ENCODE results near the gene RINT1.

- TF ChIP-seq, protein P1, sequence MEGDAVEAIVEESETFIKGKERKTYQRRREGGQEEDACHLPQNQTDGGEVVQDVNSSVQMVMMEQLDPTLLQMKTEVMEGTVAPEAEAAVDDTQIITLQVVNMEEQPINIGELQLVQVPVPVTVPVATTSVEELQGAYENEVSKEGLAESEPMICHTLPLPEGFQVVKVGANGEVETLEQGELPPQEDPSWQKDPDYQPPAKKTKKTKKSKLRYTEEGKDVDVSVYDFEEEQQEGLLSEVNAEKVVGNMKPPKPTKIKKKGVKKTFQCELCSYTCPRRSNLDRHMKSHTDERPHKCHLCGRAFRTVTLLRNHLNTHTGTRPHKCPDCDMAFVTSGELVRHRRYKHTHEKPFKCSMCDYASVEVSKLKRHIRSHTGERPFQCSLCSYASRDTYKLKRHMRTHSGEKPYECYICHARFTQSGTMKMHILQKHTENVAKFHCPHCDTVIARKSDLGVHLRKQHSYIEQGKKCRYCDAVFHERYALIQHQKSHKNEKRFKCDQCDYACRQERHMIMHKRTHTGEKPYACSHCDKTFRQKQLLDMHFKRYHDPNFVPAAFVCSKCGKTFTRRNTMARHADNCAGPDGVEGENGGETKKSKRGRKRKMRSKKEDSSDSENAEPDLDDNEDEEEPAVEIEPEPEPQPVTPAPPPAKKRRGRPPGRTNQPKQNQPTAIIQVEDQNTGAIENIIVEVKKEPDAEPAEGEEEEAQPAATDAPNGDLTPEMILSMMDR (optimal IDR thresholded peaks at IDR 0.05 in 1 of 3, IDR thresholded peaks at IDR 0.05 in 1 of 3, conservative IDR thresholded peaks at IDR 0.05 in 1 of 3; ENCODE audit: extremely low read depth in 1 of 3, insufficient read depth in 2 of 3, low read length in 3 of 3), result peak in 1 of 3 experiments; percentile 30
- TF ChIP-seq EZH2 (IDR thresholded peaks at IDR 0.05; ENCODE audit: low read length), result no peak
Observed at GRCh38 chr7:105487579-105488571, 44.1 kb upstream of the RINT1 start.

All from keratinocyte (primary cell).